Tibial nerve (tissue), 3 donors: ENCODE measurements around the gene CLIC6.

ENCODE experiments used
- POLR2A ChIP-seq, 2 donors: fragments of 450-650 bp; IDR thresholded peaks; one replicate each; pipeline ENCODE4 v1.6.1; 2017; ENCODE audit warnings: antibody characterized with exemption in 2 of 2, mild to moderate bottlenecking in 2 of 2, moderate library complexity in 2 of 2
- TF ChIP-seq, protein P1 (sequence below), 5 experiments: fragments of 200-600 bp in 3 of 5; fragments of 450-650 bp in 2 of 5; sonication (generic) in 3 of 5; IDR thresholded peaks; one replicate each; pipeline ENCODE4 v1.5.1; 2016 to 2019; ENCODE audit warnings: antibody characterized with exemption in 5 of 5, mild to moderate bottlenecking in 3 of 5, moderate library complexity in 2 of 5

GRCh38 chr21:34651642-34652041, 17.2 kb upstream of the CLIC6 start:
- TF ChIP-seq, protein P1, sequence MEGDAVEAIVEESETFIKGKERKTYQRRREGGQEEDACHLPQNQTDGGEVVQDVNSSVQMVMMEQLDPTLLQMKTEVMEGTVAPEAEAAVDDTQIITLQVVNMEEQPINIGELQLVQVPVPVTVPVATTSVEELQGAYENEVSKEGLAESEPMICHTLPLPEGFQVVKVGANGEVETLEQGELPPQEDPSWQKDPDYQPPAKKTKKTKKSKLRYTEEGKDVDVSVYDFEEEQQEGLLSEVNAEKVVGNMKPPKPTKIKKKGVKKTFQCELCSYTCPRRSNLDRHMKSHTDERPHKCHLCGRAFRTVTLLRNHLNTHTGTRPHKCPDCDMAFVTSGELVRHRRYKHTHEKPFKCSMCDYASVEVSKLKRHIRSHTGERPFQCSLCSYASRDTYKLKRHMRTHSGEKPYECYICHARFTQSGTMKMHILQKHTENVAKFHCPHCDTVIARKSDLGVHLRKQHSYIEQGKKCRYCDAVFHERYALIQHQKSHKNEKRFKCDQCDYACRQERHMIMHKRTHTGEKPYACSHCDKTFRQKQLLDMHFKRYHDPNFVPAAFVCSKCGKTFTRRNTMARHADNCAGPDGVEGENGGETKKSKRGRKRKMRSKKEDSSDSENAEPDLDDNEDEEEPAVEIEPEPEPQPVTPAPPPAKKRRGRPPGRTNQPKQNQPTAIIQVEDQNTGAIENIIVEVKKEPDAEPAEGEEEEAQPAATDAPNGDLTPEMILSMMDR (IDR thresholded peaks at IDR 0.05) = no peak
- TF ChIP-seq POLR2A (IDR thresholded peaks at IDR 0.05) = no peak
